SHP77 treated with DMSO at 0.1 percent for 48 hours (cell line): ENCODE measurements around the gene ATP4A.
"Not testable (repeated sequence)": the region's sequence is repeated elsewhere in the genome, so short reads cannot be mapped to it uniquely, and the experiment has no call there.

Experiments used
- DNase-seq: peaks from one replicate; lab custom pipeline; 2025; lab: John Stamatoyannopoulos, UW

The ATP4A gene

GRCh38 chr19:35563207-35563829 is at the start of gene ATP4A:
Gene ATP4A, minus strand, starts transcription at chr19:35563658. Its CDS starts 29 bp downstream, at chr19:35563629.
- DNase-seq, result no peak

DNA sequence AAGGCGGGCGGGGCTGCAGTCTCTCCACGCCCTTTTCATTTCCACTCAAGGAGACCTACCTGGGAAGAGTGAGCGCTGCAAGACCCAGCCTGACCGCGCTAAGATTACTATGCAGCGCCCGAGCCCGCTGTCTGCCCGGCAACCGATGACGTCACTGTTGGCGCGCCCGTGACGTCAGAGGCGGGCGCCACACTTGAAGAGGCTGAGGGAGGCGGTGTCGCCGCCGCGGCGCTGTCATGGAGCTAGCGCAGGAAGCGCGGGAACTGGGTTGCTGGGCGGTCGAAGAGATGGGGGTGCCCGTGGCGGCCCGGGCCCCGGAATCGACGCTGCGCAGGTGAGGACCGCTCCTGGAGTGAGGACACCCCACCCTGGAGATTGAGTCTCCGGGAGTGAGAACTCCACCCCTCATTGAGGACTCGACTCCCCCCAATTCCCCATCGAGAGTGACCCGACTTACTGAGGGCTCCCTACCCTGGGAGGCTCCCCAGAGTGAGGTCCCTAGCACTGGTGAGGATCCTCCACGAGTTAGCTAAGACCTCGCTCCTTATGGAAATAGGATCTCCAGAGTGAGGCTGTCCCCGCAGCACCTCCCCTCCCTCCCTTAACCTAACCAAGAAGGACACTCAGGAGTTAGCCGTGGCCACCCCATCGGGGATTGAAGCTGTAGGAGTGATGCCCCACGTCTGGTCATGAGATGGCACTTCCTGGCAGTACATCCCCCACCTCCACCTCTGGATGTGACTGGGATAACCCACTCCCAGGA is 49.3 kb upstream of the ATP4A start, which contains the start of gene HAUS5:
Gene HAUS5 (plus strand): TSS at position 177 of the 763 bp plus-strand sequence. CDS start 60 bp downstream, at position 237.
- peak; percentile 77 for DNase-seq

GRCh38 chr19:35612224-35612558 is 48.7 kb upstream of the ATP4A start:
- no peak for DNase-seq

DNA sequence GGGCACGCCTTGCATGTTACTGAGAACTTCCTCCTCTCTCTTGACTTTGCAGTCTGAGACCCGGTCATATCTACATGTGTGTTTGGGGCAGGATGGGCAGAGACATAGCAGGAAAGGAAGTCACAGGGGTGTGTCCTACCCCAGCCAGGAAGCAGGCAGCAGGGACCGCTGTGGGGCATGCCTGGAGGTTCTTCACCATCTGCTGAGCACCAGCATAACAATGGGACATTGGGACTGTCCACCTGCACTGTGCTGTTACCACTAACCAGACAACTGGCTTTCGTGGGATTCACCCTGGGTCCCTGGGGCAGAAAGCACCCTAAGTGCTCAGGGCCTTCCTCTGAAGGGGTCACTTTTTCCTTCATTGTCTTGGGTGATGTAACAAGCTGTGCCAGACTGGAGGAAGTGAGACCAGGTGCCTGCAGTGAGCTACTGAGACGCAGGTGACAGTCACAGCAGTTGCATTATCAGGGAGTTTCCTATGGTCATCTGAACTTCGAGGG is 46.4 kb upstream of the ATP4A start:
- no peak for DNase-seq

DNA sequence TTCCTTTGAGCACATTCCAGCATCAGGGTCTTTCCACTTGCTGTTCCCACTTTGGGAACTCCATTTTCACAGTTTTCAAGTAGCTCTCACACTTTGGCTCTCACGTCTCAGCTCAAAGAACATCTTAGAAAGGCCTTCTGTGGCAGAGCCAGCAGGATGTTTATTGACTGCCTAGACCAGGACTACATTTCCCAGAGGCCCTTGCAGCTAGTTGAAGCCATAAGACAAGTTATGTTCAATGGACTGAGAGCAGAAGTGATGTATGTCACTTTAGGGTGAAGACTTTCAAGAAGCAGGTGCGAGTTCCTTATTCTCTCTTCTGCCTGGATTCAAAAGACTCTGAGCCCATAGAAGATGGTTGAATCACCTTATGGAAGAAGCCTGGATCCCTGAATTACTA is 44.8 kb upstream of the ATP4A start:
- no peak for DNase-seq

DNA sequence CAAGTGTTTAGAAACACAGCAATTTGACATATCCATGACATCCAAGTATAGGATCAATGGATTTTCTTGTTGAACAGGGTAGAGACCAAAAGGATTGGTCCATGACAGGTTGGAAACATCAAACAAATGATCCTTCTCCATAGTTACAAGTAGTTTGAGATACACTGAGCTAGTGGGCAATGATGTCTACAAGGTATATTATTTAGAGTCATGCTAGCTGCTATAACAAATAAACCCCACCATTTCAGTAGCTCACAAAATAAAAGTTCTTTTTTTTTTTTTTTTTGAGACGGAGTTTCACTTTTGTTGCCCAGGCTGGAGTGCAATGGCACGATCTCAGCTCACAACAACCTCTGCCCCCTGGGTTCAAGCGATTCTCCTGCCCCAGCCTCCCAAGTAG is 44.2 kb upstream of the ATP4A start:
- no peak for DNase-seq

GRCh38 chr19:35607170-35607569 is 43.7 kb upstream of the ATP4A start:
- not testable (repeated sequence) for DNase-seq

- DNase-seq, result not testable (repeated sequence)
Measured at GRCh38 chr19:35604436-35604835, 41.0 kb upstream of the ATP4A start.

- DNase-seq, result no peak
Measured at GRCh38 chr19:35601971-35602370, 38.5 kb upstream of the ATP4A start.

- DNase-seq, result no peak
Measured at GRCh38 chr19:35596366-35596999, 33.0 kb upstream of the ATP4A start.

GRCh38 chr19:35595928-35596327 is 32.5 kb upstream of the ATP4A start:
- no peak for DNase-seq

- DNase-seq, result not testable (repeated sequence)
Measured at GRCh38 chr19:35595026-35595425, 31.6 kb upstream of the ATP4A start.

DNA sequence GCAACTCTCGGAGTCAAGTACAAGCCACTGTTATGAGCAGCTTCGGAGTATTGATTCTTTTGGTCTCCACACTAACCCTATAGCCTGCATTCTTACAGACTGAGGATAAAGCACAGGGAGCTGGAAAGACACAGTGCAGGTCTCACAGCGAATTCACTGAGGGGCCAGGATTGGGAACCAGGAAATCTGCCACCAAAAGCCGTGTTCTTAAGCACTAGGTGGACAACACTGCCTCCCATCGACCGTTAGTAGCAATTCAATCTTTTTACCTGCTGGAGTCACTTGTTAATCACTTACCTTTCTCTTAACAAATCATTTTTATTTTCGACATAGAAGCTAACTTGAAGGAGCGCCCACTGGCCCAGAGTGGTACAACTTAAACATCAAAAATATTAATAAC is 28.8 kb upstream of the ATP4A start:
- peak; percentile 36 for DNase-seq

GRCh38 chr19:35590875-35591274 is 27.4 kb upstream of the ATP4A start:
- no peak for DNase-seq

DNA sequence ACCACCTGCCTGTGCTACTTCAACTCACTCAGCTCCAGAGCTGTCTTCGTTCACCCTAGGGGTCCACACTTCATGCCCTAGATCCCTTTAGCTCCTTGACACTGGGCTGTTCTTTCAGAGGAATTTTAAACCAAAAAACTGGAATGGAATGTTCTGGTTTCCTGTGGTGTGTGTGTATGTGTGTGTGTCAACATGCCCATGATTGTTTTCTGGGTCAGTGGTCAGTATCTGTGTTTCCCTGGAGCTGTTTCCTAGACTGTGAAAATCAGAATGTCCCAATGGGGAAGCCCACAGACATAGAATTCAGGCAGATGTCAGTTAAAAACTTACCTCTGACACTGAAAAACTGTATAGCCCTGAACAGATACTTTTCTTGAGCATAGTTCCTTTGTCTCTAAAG is 23.9 kb upstream of the ATP4A start:
- no peak for DNase-seq

GRCh38 chr19:35585848-35586247 is 22.4 kb upstream of the ATP4A start, which contains the start of gene PMIS2:
Gene PMIS2, plus strand, starts transcription at chr19:35586173. Its CDS starts 87 bp downstream, at chr19:35586260.
- DNase-seq, result no peak

GRCh38 chr19:35582760-35583159 is 19.3 kb upstream of the ATP4A start:
- DNase-seq, result no peak

DNA sequence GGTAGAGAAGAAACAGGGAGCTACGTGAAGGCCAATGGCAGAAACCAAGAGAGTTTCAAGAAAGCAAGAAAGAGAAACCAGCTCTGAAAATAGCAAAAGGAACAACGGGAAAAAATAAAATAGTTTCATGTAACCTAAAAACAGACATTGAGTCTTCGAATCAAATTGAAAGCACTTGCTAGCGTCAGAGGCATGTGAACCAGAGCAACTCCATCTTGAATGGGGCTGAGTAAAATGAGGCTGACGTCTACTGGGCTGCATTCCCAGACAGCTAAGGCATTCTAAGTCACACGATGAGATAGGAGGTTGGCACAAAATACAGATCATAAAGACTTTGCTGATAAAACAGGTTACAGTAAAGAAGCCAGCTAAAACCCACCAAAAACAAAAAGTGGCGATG is 15.2 kb upstream of the ATP4A start:
- no peak for DNase-seq

- no peak for DNase-seq
Measured at GRCh38 chr19:35577918-35578317, 14.5 kb upstream of the ATP4A start.

- DNase-seq, result no peak
Measured at GRCh38 chr19:35571406-35571965, 8.0 kb upstream of the ATP4A start.

GRCh38 chr19:35569281-35569781 is 5.9 kb upstream of the ATP4A start:
- DNase-seq, result peak; percentile 29

- DNase-seq, result no peak
Measured at GRCh38 chr19:35566738-35567137, 3.3 kb upstream of the ATP4A start.
